GM12892 (cell line): ENCODE results near the gene CASKIN2.

Experiments used
- POLR2A ChIP-seq: IDR thresholded peaks from 2 replicates; pipeline ENCODE4 v1.6.1; 2011; ENCODE audit warnings: low read depth, low read length, control low read depth
- POLR2AphosphoS5 ChIP-seq: IDR thresholded peaks from 2 replicates; pipeline ENCODE4 v1.6.1; 2011; ENCODE audit warnings: low read depth, low read length, control low read depth

DNA sequence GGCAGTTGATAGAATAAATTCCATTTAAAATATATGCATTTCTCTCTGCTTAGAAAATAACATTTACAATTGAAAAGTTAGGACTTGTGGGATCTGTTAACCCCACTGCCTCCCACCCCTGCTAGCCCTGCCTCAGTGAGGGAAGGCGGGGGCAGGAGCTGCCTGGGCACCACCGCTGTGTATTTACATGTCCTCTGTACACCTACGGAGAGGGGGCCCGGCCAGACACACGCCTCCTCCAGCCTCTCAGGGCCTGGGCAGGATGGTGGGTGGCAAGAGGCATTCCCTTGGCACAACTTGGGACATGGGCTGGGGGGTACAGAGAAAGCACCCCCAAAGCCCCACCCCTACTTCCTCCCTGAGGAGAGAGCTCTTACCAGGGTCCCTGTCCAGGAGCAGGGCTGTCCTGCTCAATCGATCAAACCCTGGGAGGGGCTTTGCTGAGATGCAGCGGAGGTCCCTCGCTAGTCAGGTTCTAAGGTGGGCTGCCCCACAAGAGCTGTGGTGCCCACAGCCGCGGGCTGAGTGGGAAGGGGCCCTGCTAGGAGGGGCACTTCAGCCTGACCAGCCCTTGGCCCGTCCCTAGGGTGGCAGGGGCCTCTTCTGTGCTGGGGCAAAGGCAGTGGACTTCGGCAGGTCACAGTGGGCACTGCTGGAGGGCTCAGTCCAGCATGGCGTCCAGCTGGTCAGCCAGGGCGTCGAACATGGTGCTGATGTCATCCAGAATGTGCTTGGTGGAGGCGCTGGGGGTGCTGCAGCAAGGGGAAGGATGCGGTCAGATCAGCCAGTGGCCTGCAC is 14.7 kb downstream of the CASKIN2 start:
- TF ChIP-seq POLR2AphosphoS5 (no peak), POLR2A (no peak)
